CD4-positive, alpha-beta T cell treated with Interleukin-1 beta for 1 hour (primary cell): ENCODE data around the gene OTUD4.
A peak's percentile ranks its signal among the peaks of the same experiment; 100 is the strongest.
"Not testable (repeated sequence)": the region's sequence is repeated elsewhere in the genome, so short reads cannot be mapped to it uniquely, and the experiment has no call there.

ENCODE experiments used
- DNase-seq, 2 donors: peaks; one replicate each; pipeline ENCODE4 v3.0.0-alpha.2; 2020 to 2022

Gene OTUD4, protein sequence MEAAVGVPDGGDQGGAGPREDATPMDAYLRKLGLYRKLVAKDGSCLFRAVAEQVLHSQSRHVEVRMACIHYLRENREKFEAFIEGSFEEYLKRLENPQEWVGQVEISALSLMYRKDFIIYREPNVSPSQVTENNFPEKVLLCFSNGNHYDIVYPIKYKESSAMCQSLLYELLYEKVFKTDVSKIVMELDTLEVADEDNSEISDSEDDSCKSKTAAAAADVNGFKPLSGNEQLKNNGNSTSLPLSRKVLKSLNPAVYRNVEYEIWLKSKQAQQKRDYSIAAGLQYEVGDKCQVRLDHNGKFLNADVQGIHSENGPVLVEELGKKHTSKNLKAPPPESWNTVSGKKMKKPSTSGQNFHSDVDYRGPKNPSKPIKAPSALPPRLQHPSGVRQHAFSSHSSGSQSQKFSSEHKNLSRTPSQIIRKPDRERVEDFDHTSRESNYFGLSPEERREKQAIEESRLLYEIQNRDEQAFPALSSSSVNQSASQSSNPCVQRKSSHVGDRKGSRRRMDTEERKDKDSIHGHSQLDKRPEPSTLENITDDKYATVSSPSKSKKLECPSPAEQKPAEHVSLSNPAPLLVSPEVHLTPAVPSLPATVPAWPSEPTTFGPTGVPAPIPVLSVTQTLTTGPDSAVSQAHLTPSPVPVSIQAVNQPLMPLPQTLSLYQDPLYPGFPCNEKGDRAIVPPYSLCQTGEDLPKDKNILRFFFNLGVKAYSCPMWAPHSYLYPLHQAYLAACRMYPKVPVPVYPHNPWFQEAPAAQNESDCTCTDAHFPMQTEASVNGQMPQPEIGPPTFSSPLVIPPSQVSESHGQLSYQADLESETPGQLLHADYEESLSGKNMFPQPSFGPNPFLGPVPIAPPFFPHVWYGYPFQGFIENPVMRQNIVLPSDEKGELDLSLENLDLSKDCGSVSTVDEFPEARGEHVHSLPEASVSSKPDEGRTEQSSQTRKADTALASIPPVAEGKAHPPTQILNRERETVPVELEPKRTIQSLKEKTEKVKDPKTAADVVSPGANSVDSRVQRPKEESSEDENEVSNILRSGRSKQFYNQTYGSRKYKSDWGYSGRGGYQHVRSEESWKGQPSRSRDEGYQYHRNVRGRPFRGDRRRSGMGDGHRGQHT

DNA sequence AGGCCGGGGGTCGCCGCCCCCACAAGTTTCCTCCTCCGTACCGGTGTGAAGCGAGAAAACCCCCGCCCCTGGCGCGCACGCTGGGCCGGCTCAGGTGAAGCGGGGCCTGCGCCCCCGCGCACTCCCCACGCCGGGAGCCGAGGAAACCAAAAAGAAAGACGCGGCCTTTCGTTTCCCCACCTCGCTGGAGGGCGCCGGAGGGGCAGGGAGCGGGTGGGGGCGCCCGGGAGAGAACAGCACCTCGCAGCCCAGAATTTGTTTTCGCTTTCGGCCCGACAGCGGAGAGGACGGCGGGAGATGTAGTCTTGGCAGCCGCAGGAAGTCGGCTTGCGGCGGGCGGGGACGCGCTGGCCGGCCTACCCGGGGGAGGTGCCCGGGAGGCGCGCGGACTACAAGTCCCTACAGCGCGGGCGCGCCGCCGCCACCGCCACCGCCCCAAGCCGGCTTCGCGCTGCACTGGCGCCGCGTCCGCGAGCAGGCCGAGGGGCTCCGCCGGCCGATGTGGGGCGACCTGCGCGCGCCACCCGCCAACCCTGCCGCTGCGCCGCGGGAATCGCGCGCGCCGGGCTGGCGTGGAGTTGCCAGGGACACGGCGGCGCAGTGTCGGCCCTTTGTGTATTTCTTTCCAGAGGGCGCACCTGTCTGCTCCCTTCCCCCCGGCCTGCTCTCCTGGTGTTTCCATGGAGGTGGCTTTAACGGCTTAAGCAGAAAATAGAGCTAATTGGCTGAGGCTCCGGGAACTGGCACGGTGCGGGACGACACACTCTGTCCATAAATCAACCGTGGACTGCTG, at the start of gene OTUD4:
OTUD4 (minus strand) TSS at position 292 of the 793 bp plus-strand sequence. CDS start 616 bp downstream, outside the sequence.
- DNase-seq: peak; percentile 96 to 97

DNA sequence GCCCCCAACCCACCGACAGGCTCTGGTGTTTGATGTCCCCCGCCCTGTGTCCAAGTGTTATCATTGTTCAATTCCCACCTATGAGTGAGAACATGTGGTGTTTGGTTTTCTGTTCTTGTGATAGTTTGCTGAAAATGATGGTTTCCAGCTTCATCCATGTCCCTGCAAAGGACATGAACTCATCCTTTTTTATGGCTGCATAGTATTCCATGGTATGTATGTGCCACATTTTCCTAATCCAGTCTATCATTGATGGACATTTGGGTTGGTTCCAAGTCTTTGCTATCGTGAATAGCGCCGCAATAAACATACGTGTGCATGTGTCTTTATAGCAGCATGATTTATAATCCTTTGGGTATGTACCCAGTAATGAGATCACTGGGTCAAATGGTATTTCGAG, 42.8 kb upstream of the OTUD4 start:
- not testable (repeated sequence) for DNase-seq

DNA sequence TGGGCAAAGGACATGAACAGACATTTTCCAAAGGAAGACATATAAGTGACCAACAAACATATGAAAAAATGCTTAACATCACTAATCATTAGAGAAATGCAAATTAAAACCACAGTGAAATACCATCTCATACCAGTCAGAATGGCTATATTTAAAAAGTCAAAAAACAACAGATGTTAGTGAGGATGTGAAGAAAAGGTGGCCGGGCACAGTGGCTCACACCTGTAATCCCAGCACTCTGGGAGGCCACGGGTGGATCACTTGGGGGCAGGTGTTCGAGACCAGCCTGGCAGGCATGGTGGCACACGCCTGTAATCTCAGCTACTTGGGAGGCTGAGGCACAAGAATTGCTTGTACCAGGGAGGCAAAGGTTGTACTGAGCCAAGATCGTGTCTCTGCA, 41.1 kb upstream of the OTUD4 start:
- DNase-seq: not testable (repeated sequence)

DNA sequence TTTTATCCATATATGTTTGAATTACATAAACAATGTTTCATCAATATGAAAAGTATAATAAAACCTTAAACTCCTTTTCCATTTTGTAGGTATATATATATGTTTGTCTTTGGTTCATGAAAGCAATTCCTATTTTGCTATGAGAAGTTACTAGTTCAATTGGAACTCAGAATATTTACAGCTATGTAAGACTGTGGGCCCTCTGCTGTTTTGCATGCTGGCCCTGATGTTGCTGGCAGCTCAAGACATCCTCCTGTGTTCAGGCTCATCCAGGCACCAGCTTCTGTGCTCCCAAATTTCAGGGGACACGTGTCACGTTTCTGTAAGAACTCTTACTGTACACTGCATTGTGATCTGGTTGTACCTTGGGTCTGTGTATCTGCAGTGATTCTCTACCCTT, 38.7 kb upstream of the OTUD4 start:
- DNase-seq: no peak

DNA sequence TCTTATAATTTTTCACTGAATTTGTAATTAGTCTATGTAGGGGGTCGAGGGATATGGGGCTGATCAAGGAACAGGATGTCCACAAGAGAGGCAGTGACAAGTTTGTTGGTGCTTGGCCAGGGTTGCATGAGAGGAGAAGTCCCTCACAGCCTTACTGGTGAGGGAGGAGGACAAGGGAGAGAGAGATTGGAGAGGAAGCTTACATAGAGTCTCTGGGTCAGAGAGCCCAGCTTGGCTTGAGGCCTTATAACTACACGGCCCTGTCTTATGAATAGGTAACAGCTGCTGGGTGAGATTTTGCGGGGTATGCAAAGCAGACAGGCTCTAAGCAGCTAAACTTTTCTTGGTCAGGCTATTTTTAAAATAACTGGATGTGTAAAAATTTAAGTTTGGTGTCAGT, 37.9 kb upstream of the OTUD4 start:
- no peak for DNase-seq

DNA sequence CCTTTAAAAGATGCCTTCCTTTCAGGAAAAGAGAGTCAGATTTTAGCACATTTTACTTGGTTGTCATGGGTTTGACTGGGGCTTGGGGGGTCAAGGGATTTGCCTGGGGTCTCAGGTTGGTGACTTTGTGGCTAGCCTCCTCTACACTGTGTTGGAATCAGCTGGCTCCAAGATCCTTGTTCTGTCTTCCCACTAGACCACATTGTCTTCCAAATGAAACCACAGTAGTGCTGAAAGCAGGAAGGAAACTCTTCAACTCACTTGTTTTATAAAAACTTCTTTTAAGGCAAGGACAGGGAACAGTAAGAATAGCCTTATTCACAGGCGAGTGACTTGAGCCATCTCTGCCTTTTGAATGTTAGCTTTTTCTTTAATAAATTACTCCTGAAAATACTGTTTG, 37.0 kb upstream of the OTUD4 start:
- no peak for DNase-seq

DNA sequence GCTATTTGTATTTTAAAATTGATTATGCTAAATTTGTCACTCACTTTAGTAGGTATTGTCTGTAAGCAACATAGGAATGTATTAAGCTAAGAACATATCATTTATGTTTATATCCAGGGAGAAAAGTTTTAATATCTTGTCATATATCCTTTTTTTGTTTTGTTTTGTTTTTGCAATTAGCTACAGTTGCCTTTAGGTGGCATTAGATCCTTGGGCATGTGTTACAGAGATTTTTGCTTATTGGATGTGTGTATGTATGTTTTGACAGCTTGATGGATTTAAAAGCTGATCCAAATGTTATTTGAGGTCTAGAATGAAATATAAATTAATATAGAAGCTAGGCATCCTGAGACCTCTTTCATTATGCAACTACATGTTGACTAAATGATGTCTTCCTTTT, 36.1 kb upstream of the OTUD4 start:
- DNase-seq: peak in 1 of 2 donors; percentile 4

DNA sequence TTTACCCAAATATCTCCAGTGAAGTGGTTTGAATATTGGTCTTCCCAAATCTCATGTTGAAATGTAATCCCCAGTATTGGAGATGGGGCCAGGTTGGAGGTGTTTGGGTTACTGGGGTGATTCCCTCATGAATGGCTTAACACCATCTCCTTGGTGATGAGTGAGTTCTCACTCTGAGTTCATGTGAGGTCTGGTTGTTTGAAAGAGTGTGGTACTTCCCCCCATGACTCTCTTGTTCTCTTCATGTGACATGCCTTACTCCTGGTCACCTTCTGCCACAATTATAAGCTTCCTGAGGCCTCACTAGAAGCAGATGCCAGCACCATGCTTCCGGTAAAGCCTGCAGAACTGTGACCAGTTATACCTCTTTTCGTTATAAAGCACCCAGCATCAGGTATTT, 32.9 kb upstream of the OTUD4 start:
- no peak for DNase-seq

DNA sequence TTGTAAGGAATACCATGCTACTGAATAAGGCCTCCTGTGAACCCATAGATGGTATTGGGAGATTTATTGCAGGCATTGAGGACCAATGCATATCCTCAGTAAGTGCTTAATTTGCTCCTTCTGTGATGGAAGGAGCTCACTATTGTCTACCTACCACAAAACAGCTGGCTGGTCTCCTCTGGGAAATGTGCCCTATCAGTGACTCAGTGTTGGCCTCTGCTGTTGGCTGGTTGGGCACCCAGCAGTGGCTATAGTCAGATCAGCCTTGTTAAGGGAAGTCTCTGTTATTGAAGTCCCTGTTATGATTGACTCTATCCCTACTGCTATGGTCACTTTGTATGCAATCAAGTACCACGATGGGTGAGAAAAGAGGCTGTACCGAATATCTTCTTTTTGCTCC, 27.5 kb upstream of the OTUD4 start:
- no peak for DNase-seq

DNA sequence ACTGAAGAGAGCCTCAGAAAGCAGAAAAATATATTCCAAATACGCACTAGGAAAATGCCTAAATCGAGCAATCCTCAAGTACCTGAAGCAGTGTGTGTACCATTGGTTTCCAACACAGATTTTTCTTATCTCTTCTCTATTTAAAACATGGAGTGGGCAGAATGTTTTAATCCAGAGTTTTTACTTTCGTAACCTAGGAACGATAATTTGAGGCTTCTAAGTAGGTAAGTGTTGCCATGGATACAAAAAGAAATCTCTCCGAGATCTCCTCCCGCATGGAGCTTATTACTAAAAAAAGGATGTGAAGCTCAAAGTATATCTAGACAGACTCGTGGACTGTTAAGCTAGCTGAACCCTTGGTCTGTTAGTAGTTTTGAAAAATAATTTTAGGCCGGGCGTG, 23.0 kb upstream of the OTUD4 start:
- no peak for DNase-seq

DNA sequence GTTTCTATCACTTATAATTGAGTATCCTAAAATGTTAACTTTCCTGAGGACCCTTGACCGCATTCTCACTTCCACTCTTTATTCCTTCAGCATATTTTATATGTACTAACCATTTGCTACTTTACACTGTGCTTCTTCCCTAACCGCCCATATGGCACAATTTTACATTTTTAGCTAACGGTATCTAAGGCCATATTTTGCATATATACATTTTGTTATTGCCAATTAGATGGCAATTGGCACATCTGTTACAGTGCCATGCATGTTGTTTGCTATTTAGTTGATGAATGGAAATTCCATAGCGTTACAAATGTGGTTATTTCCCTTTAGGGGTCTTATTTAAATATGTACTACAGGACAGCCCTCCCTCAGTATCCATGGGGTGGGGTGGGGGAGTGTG, 20.0 kb upstream of the OTUD4 start:
- no peak for DNase-seq

DNA sequence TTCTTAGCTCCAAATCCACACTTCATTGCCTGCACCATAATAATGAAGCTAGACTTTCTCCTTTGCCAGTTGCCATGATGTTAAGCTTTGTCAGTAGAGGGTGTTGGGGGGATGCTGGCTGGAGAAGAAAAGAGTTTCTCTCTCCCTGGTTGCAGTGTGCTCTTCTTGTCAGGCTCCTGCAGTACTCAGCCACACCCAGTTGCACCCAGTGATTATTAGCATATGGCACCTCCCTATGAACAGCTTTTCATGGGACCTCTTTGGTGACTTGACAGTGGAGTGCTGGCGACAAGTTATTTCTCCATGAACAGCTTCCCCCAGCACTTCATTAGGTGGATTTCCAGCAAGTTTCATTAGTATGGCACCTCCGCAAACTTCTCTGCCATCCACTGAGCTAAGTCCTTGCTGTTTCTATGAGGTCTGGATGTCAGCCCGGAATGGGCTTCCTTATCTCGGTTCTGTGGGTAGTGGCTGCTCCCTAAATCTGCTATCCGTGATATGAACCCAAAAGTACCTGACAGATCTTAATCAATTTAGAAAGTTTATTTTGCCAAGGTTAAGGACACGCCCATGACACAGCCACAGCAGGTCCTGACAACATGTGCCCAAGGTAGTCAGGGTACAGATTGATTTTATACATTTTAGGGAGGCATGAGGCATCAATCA, 18.8 kb upstream of the OTUD4 start:
- no peak for DNase-seq

DNA sequence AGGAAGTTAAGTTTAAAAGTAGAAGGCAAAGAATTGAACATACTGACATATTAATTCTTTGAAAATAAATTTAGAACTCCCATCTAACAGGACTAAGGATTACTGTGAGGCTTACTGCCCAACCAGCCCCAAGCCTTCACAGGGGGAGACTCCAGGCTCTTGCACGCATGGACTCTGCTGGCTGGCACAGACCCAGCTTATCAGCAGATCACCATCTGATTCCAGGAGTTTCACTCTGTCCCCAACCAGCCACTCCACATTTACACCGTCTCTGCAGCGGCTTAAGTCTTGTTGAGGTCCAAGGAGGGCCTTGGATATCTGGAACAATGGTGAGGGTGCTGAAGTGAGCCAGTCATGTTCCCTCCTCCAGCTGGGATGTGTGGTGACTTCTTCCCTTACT, 16.4 kb upstream of the OTUD4 start:
- DNase-seq: no peak

DNA sequence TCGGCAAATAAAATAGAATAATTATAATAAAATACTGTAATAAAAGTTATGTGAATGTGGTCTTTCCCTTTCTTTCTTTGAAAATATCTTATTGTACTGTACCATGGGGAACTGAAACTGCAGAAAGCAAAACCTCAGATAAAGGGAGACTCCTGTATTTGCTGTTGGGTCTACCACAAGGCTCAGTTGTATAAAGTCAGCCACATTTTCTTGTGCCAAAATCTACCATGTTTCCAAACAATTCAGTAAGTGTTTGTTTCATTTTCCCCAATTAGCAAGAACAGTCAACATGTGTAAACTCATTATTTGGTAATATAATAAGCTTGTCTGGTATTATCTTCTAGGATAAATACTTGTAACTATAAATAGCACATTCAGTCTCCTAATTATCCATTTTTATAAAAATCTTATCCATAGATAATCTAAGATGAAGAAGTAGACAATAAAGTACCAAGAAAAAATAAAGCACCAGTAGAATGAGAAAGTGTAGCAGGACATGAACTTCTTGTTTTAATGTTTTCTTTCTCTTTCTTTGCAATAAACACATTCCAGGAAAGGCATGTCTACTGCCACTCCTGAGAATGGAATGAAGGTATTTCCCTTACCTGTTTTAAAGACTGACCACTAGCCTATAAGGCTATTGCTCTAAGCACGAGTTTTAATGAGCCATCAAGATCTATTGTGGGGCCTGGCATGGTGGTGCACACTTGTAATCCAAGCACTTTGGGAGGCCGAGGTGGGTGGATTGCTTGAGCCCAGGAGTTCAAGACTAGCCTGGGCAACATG, 15.0 kb upstream of the OTUD4 start:
- no peak for DNase-seq

DNA sequence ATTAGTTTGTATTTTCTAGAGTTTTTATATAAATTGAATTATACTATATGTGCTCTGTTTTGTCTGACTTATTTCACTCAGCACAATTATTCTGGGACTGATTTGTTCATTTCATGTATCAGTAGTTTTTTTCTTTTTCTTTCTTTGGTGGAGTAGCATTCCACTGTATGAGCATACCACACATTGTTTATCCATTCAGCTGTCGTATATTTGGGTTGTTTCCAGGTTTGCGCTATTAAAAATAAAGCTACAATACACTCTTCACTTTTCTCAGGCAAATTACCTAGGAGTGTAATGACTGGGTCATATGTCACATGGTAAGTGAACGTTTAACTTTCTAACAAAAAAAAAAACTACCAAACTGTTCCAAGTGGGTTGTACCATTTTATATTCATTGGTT, 9.6 kb upstream of the OTUD4 start:
- DNase-seq: no peak

DNA sequence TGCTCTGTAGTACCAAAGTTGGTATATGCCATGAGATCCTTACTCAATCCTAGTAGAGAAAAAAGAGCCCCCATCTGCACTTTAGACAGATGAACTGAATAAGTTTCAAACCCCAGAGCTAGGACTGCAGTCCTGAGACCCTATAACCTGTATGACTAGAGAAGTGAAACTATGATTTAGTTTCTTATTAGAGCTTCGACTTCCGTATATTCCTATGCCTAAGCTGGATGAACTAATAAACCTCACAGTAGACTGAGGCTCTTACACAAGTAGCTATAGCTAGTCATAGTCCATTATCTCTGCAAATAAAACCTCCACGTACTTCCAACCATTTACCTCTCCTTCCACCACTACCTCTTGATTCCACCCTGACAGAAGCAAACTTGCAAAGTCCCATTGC, 6.3 kb upstream of the OTUD4 start:
- DNase-seq: no peak

DNA sequence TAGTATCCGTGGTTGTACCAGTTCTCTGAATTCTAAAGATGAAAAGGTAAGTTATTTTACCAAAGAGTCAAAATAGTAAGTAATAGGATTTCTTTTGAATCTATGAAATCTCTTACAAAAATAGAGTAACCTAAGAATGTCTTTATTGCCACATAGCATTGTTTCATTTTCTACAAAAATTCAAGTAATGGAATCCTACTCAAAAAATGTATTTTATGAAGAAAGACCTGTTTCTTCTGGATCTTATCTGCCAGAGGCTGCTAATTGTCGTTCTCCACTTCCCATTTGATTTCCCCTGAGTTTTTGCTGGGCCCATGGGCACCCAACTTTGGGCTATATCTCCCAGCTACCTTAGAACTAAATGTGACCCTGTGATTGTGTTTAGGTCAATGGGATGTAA, 3.2 kb upstream of the OTUD4 start:
- no peak for DNase-seq

DNA sequence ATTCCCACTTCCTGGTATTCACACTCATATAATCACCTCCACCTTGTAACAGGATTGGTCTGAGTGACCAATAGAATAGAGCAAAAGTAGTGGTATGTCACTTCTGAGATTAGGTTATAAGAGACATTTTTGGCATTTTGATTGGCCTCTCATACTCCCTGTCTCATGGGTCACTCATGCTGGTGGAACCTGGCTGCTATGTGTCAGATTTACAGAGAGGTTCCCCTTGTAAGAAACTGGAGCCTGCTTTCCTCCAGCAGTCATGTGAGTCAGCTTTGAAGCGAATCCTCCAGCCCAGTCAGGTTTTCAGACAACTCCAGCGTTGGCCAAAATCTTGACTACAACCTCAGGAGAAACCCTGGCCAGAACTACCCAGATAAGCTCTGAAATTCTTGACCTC, 2.6 kb upstream of the OTUD4 start:
- DNase-seq: no peak

DNA sequence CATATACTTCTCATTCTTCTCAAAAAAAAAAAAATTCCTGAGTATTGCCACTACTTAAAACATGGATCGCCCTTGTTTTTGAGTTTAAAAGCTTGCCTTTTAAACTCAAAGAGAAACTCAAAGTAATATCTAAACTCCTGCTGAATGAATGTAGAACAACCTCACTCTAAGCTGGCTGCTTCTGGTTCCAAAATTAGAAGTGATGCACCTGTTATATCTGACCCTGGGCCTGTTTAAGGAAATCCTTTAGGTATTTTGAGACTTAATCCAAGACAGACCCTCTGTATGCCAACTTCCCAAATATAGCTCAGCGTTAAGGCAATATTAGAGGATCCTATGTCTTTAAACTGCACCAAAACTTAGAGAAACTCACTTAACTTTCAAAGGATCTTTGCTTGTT, 1.8 kb upstream of the OTUD4 start:
- DNase-seq: no peak

DNA sequence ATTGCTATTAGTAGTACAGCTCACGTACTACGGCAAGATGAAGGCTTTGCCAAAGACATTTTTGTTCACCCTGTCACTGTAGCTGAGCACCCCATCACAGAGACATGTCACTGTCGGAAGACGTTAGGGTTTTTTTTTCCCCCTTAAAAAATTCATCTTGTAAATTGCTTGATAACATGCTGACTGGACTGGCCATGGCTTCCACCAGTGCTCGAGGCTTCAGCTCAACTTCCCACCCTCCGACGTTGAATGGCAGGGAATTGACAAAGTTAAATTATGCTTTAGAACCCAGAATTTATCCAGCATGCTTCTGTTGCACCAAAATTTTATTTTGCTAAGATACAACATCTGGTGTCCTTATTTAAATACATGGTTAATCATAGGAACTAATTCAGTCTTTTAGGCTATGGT, 707 bp upstream of the OTUD4 start:
- DNase-seq: no peak

DNA sequence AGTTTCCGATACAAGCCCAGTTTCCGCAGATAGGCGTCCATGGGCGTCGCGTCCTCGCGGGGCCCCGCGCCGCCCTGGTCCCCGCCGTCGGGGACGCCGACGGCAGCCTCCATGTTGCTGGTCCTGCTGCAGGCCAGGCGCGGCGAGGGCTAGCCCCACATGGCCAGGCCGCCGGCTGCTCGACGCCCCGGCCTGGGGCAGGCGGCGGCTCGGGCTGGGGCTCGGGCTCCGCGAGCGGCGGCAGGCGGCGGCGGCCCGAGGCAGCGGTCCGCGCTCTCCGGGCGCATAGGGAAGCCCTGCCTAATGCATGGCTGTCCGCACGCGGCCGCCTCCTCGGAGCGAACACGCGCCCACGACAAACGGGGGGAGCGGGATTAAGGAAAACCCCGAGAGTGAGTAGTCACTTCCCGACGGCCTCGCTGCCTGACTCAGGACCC, 510 bp downstream of the OTUD4 start:
- DNase-seq: not testable (repeated sequence)
